Ascending aorta (tissue), 2 donors: ENCODE data around the gene VHLL. TPM values are rescaled to one million over a fixed set of nuclear protein-coding genes. Genes with fewer than 3 reads are reported as not detected.
A peak's percentile ranks its signal among the peaks of the same experiment; 100 is the strongest.
"Not testable (repeated sequence)": the region's sequence is repeated elsewhere in the genome, so short reads cannot be mapped to it uniquely, and the experiment has no call there.

Source experiments
- DNase-seq, 2 donors: peaks; one replicate each; pipeline ENCODE4 v3.0.0-alpha.2; 2019; ENCODE audit warnings: low spot score in 2 of 2
- H3K27ac ChIP-seq, 2 donors: fragments of 200-600 bp; sonication (generic); one replicate each; pipeline ENCODE4 v1.5.1; 2016 to 2017; ENCODE audit warnings: mild to moderate bottlenecking in 1 of 2
- H3K27me3 ChIP-seq: fragments of 200-600 bp; sonication (generic); one replicate; pipeline ENCODE4 v1.5.1; 2017
- H3K36me3 ChIP-seq, 2 donors: fragments of 200-600 bp; sonication (generic); one replicate each; pipeline ENCODE4 v1.5.1; 2016
- H3K4me1 ChIP-seq, 2 donors: fragments of 200-600 bp; sonication (generic); one replicate each; pipeline ENCODE4 v1.5.1; 2016 to 2017; ENCODE audit warnings: mild to moderate bottlenecking in 1 of 2
- H3K4me3 ChIP-seq, 2 donors: fragments of 200-600 bp; sonication (generic); one replicate each; pipeline ENCODE4 v1.5.1; 2016 to 2017; ENCODE audit warnings: mild to moderate bottlenecking in 1 of 2
- H3K9me3 ChIP-seq, 2 donors: fragments of 200-600 bp; sonication (generic); one replicate each; pipeline ENCODE4 v1.5.1; 2016
- CTCF ChIP-seq, 3 experiments: fragments of 200-600 bp in 2 of 3; fragments of 450-650 bp in 1 of 3; sonication (generic) in 2 of 3; IDR thresholded peaks; one replicate each; pipeline ENCODE4 v1.5.1; 2016 to 2019; ENCODE audit warnings: antibody characterized with exemption in 3 of 3, mild to moderate bottlenecking in 1 of 3, moderate library complexity in 1 of 3
- intact Hi-C: fragments of 100-400 bp; cut with DNase I; formaldehyde crosslinking; loops from one replicate; pipeline ENCODE4 v1.15.1; 2023
- total RNA-seq: library from RNA; depleted of rRNA; stranded (reverse); fragments of >200 nt; gene quantifications from one replicate; pipeline ENCODE4 v1.1.0, GENCODE V29; 2016

Gene VHLL
- total RNA-seq, 1 donor from 2014 or later = not detected

GRCh38 chr1:156338180-156338976, 39.3 kb upstream of the VHLL start, which contains the start of the genes CCT3 and TSACC:
CCT3 (minus strand) TSS chr1:156338292; CDS start chr1:156338184, 108 bp downstream.
TSACC (plus strand) TSS chr1:156338526; CDS start chr1:156339758, 1,232 bp downstream.
- no peak for TF ChIP-seq CTCF (IDR thresholded peaks at IDR 0.05)
- peak; percentile 99 to 100 for DNase-seq
- H3K27ac ChIP-seq = peak within 1 kb of the TSS; percentile 74 to 82
- H3K27me3 ChIP-seq = no peaks in the 10 kb centered on the region
- no peaks in the 10 kb centered on the region for H3K9me3 ChIP-seq
- peaks cover 14 to 23% of the 10 kb centered on the region in 2 donors for H3K36me3 ChIP-seq
- H3K4me1 ChIP-seq = peaks cover 13% of the 10 kb centered on the region in 2 donors
- peak within 1 kb of the TSS; percentile 79 to 83 for H3K4me3 ChIP-seq
- intact Hi-C loops = loop anchor here (1.0 to 5.0 kb wide), 4 partner anchors 56 to 428 kb away; partner anchors contain the start of genes ISG20L2, MEF2D, METTL25B and PRCC

- intact Hi-C loops = loop anchor here (1.0 to 5.0 kb wide), 4 partner anchors 56 to 429 kb away; partner anchors contain the start of genes ISG20L2, MEF2D, METTL25B and PRCC
- peak in 1 of 3 experiments; percentile 19 for TF ChIP-seq CTCF (IDR thresholded peaks at IDR 0.05)
- H3K27ac ChIP-seq = peak overlapping the region; percentile 54 to 63
- peaks cover 19 to 28% of the 10 kb centered on the region in 2 donors for H3K36me3 ChIP-seq
- H3K4me1 ChIP-seq = peaks cover 13% of the 10 kb centered on the region in 2 donors
- H3K9me3 ChIP-seq = no peaks in the 10 kb centered on the region
- peak overlapping the region; percentile 79 to 83 for H3K4me3 ChIP-seq
- no peaks in the 10 kb centered on the region for H3K27me3 ChIP-seq
- DNase-seq = no peak
These were observed 38.7 kb upstream of the VHLL start for GRCh38 chr1:156337888-156338179.

- Histone ChIP-seq H3K4me1 (peaks cover 13% of the 10 kb centered on the region in 2 donors), H3K27ac (peak overlapping the region; percentile 54 to 63), H3K36me3 (peaks cover 23 to 34% of the 10 kb centered on the region in 2 donors), H3K4me3 (peak overlapping the region; percentile 79 to 83), H3K27me3 (no peaks in the 10 kb centered on the region), H3K9me3 (no peaks in the 10 kb centered on the region)
- intact Hi-C loops = loop anchor here (5.0 kb wide), 1 partner anchor 165 kb away; the partner anchor contains the start of gene MEF2D
- TF ChIP-seq CTCF (IDR thresholded peaks at IDR 0.05) = no peak
- no peak for DNase-seq
These were observed 38.2 kb upstream of the VHLL start for GRCh38 chr1:156337052-156337887.

GRCh38 chr1:156336242-156336641, 37.1 kb upstream of the VHLL start:
- Histone ChIP-seq H3K27ac (no peak overlapping the region), H3K4me1 (peaks cover 13% of the 10 kb centered on the region in 2 donors), H3K36me3 (peaks cover 33 to 44% of the 10 kb centered on the region in 2 donors), H3K9me3 (no peaks in the 10 kb centered on the region), H3K27me3 (no peaks in the 10 kb centered on the region), H3K4me3 (peak overlapping the region; percentile 79 to 83)
- no peak for TF ChIP-seq CTCF (IDR thresholded peaks at IDR 0.05)
- DNase-seq = no peak
- intact Hi-C loops = loop anchor here (5.0 kb wide), 1 partner anchor 166 kb away; the partner anchor contains the start of gene MEF2D

GRCh38 chr1:156323179-156323578, 24.1 kb upstream of the VHLL start:
- H3K27me3 ChIP-seq, intact Hi-C loops, H3K4me3 ChIP-seq, H3K27ac ChIP-seq, H3K9me3 ChIP-seq, DNase-seq, H3K4me1 ChIP-seq: not testable (repeated sequence)
- peaks cover 78 to 79% of the 10 kb centered on the region in 2 donors for H3K36me3 ChIP-seq
